K562 (cell line): ENCODE data around the gene RNF187. TPM values are rescaled to one million over a fixed set of nuclear protein-coding genes. Genes with fewer than 3 reads are reported as not detected.
A peak's percentile ranks its signal among the peaks of the same experiment; 100 is the strongest.

Source experiments
- EP300 ChIP-seq: IDR thresholded peaks from 2 replicates; pipeline ENCODE4 v1.6.1; 2012; ENCODE audit warnings: low read length, improper control_type of control experiment
- HDAC6 ChIP-seq: IDR thresholded peaks from 2 replicates; pipeline ENCODE4 v1.6.1; 2012; ENCODE audit warnings: low read depth, mild to moderate bottlenecking, control low read depth, inconsistent platforms, low read length, moderate library complexity
- KDM2B ChIP-seq: fragments of 250-450 bp; sonication (Bioruptor Pico); IDR thresholded peaks from 2 replicates; pipeline ENCODE4 v1.8.0; 2021; ENCODE audit warnings: mild to moderate bottlenecking, moderate library complexity
- MXI1 ChIP-seq: IDR thresholded peaks from 2 replicates; pipeline ENCODE4 v1.6.1; 2011; ENCODE audit warnings: low read depth, mild to moderate bottlenecking, improper control_type of control experiment, low read length
- NCOA1 ChIP-seq: fragments of 450-650 bp; IDR thresholded peaks from 2 replicates; pipeline ENCODE4 v1.6.1; 2016; ENCODE audit warnings: low read depth
- NCOR1 ChIP-seq: fragments of 450-650 bp; IDR thresholded peaks from 2 replicates; pipeline ENCODE4 v1.6.1; 2016; ENCODE audit warnings: mild to moderate bottlenecking, moderate library complexity
- PPARD ChIP-seq: fragments of 250-450 bp; sonication (Bioruptor Pico); IDR thresholded peaks from 2 replicates; pipeline ENCODE4 v1.8.0; 2022; ENCODE audit warnings: inconsistent platforms, mild to moderate bottlenecking, moderate library complexity
- SFPQ ChIP-seq: fragments of 200-400 bp; formaldehyde crosslinking; IDR thresholded peaks from 2 replicates; pipeline ENCODE4 v1.6.1; 2017; ENCODE audit warnings: mild to moderate bottlenecking, low read depth, low read length, moderate library complexity
- ZNF75A ChIP-seq: fragments of 450-650 bp; formaldehyde crosslinking; IDR thresholded peaks from 2 replicates; pipeline ENCODE4 v1.4.0; 2020; ENCODE audit warnings: mild to moderate bottlenecking
- ZNF830 ChIP-seq: fragments of 250-450 bp; sonication (Bioruptor Pico); IDR thresholded peaks from 2 replicates; pipeline ENCODE4 v1.5.0; 2021; ENCODE audit warnings: mild to moderate bottlenecking
- polyA plus RNA-seq, 8 experiments: library from polyadenylated mRNA; depleted of rRNA in 4 of 8; stranded (reverse) in 5 of 8; unstranded in 3 of 8; fragments of >200 nt; fragmentation: Nextera tagmentation in 2 of 8; fragmentation: Illumina TruSeq in 1 of 8; extraction: Ambion mirVana in 2 of 8; extraction: Trizol in 1 of 8; gene quantifications; 2 replicates each; pipeline versions ENCODE4 v1.2.1 to v1.2.3, GENCODE V29; 2011 to 2014; ENCODE audit warnings: inconsistent platforms in 1 of 8, missing spikeins in 1 of 8
- total RNA-seq, 7 experiments: library from RNA; depleted of rRNA in 6 of 7; stranded (reverse); fragments of >200 nt in 6 of 7; fragmentation: Illumina TruSeq in 2 of 7; extraction: Trizol in 2 of 7; gene quantifications; 2 replicates each; pipeline versions ENCODE4 v1.2.1 to v1.2.3, GENCODE V29; 2011 to 2021; ENCODE audit warnings: low replicate concordance in 1 of 7
- TF ChIP-seq, protein P1 (sequence below): fragments of 250-450 bp; sonication (Bioruptor Pico); IDR thresholded peaks from 2 replicates; pipeline ENCODE4 v1.5.0; 2021; ENCODE audit warnings: mild to moderate bottlenecking, moderate library complexity
- TF ChIP-seq, protein P2 (sequence below), 2 experiments: IDR thresholded peaks; 2 replicates each; pipeline ENCODE4 v1.6.1; 2011; ENCODE audit warnings: borderline replicate concordance in 1 of 2, control low read depth in 1 of 2, low read depth in 1 of 2, low read length in 1 of 2, mild to moderate bottlenecking in 1 of 2, mixed read lengths in 1 of 2, moderate library complexity in 1 of 2; ENCODE audit not compliant: insufficient read depth in 1 of 2, insufficient read length in 1 of 2, poor library complexity in 1 of 2, severe bottlenecking in 1 of 2; ENCODE audit errors: extremely low read depth in 1 of 2
- TF ChIP-seq, protein P3 (sequence below): fragments of 250-450 bp; sonication (Bioruptor Pico); IDR thresholded peaks from 2 replicates; pipeline ENCODE4 v1.5.1; 2021; ENCODE audit warnings: mild to moderate bottlenecking
- TF ChIP-seq, protein P4 (sequence below): fragments of 450-650 bp; formaldehyde crosslinking; IDR thresholded peaks from 2 replicates; pipeline ENCODE4 v1.4.0; 2022; ENCODE audit warnings: missing genetic modification characterization
- TF ChIP-seq, protein P5 (sequence below): fragments of 450-650 bp; formaldehyde crosslinking; IDR thresholded peaks from 2 replicates; pipeline ENCODE4 v1.4.0; 2020; ENCODE audit warnings: mild to moderate bottlenecking

Gene RNF187
- total and polyA plus RNA-seq, 9 of the 15 experiments (the other 6 are each of a cell fraction or from before 2014, with no cell fraction given) = 2.3 to 119 (median 41.9) TPM

- TF ChIP-seq, protein P1, sequence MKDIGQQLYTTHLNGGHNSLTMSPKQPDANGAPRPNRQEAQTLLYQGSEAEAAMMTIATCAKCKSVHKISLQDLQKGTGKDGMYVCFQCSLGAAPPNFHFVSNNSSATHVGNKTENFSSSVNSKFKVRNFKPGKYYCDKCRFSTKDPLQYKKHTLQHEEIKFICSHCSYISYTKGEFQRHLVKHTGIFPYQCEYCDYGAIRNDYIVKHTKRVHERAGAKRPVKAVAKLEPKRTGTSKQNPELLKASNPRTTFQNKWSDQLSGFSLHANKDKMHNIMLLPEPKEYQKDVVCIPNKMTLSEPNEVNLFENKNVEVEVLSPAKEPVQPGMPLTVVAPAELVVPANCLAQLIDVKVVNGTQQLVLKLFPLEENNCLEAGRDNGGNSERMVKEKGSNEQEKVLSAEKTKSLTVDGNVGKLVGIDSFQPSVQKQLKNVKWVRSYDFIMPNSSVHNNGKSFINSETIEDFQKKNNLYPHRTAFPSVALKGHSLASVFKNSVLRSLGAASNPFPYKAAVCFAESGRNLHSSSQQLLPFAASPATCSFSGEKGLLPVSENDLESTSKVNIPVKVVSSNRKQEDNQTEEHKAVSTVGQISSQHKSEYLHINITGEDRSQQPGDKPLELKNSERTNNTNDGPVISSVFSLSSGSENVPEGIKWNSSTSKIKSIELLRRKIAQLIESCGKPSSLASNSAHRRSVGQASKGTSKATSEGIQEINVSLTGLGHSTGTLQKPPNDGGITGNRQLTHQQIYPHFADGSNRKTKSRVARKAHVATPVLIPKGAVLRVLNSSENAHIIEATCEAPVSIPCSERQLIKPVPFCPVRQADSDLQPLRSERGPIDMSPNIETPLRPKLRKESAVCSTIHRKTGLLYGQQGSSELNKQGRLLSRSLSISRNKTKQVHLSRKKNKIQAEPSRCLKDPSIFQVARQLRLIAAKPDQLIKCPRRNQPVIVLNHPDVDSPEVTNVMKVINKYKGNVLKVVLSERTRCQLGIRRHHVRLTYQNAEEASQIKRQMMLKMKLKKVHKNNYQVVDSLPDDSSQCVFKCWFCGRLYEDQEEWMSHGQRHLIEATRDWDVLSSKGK = 0 out of 2 replicates have a peak, but pooled peaks have one; percentile 27
- TF ChIP-seq, protein P2, sequence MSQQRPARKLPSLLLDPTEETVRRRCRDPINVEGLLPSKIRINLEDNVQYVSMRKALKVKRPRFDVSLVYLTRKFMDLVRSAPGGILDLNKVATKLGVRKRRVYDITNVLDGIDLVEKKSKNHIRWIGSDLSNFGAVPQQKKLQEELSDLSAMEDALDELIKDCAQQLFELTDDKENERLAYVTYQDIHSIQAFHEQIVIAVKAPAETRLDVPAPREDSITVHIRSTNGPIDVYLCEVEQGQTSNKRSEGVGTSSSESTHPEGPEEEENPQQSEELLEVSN (IDR thresholded peaks at IDR 0.05; ENCODE audit: borderline replicate concordance in 1 of 2, extremely low read depth in 1 of 2, insufficient read depth in 1 of 2, insufficient read length in 1 of 2, low read depth in 1 of 2, low read length in 1 of 2, poor library complexity in 1 of 2, severe bottlenecking in 1 of 2) = peak; percentile 52 to 76
- TF ChIP-seq HDAC6 (no peak), PPARD (CRISPR knock-in tag) (no peak), ZNF75A (CRISPR knock-in tag) (0 out of 2 replicates have a peak, but pooled peaks have one; percentile 24), KDM2B (CRISPR knock-in tag) (no peak), NCOA1 (no peak), NCOR1 (no peak), SFPQ (no peak), EP300 (no peak), ZNF830 (CRISPR knock-in tag) (no peak), MXI1 (no peak)
- TF ChIP-seq, protein P3, sequence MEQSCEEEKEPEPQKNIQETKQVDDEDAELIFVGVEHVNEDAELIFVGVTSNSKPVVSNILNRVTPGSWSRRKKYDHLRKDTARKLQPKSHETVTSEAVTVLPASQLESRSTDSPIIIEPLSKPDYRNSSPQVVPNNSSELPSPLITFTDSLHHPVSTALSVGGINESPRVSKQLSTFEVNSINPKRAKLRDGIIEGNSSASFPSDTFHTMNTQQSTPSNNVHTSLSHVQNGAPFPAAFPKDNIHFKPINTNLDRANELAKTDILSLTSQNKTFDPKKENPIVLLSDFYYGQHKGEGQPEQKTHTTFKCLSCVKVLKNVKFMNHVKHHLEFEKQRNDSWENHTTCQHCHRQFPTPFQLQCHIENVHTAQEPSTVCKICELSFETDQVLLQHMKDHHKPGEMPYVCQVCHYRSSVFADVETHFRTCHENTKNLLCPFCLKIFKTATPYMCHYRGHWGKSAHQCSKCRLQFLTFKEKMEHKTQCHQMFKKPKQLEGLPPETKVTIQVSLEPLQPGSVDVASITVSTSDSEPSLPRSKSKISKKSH (CRISPR knock-in tag) = no peak
- TF ChIP-seq, protein P4, sequence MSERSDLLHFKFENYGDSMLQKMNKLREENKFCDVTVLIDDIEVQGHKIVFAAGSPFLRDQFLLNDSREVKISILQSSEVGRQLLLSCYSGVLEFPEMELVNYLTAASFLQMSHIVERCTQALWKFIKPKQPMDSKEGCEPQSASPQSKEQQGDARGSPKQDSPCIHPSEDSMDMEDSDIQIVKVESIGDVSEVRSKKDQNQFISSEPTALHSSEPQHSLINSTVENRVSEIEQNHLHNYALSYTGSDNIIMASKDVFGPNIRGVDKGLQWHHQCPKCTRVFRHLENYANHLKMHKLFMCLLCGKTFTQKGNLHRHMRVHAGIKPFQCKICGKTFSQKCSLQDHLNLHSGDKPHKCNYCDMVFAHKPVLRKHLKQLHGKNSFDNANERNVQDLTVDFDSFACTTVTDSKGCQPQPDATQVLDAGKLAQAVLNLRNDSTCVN (CRISPR knock-in tag) = no peak
- TF ChIP-seq, protein P5, sequence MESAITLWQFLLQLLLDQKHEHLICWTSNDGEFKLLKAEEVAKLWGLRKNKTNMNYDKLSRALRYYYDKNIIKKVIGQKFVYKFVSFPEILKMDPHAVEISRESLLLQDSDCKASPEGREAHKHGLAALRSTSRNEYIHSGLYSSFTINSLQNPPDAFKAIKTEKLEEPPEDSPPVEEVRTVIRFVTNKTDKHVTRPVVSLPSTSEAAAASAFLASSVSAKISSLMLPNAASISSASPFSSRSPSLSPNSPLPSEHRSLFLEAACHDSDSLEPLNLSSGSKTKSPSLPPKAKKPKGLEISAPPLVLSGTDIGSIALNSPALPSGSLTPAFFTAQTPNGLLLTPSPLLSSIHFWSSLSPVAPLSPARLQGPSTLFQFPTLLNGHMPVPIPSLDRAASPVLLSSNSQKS = no peak
Observed at GRCh38 chr1:228500901-228501871, 14.0 kb downstream of the RNF187 start (continued).
